Left cardiac atrium (tissue), 4 donors: ENCODE results near the gene ZBTB20. TPM values are rescaled to one million over a fixed set of nuclear protein-coding genes. Genes with fewer than 3 reads are reported as not detected.

Experiments used
- ATAC-seq, 2 donors: fragments of 200-7000 bp; cut with Tn5 transposase; one replicate each; pipeline ENCODE4 v1.9.1; 2020; ENCODE audit warnings: mild to moderate bottlenecking in 2 of 2, moderate library complexity in 2 of 2
- DNase-seq: peaks from one replicate; pipeline ENCODE4 v3.0.0-alpha.2; 2020
- intact Hi-C, 2 donors: fragments of 100-400 bp; cut with DNase I; formaldehyde crosslinking; loops; one replicate each; pipeline versions ENCODE4 v1.14.1 to v1.15.1; 2022 to 2023
- total RNA-seq, 2 donors: library from RNA; stranded (reverse); fragmentation: NEBNext Ultra II Directional; extraction: Animal tissue kit (Norgen Biotek cat#: 25700); gene quantifications; one replicate each; pipeline ENCODE4 v1.2.1, GENCODE V29; 2021
- donor health status: DM: no; HTN: yes; CAD: no.
- donor health status: DM: no; HTN: yes; CAD: no; lungs with severe emphysema.
- donor health status: DM: yes; HTN: yes; CAD: no.
- donor health status: Dilated cardiomyopathy.

ZBTB20 gene
- total RNA-seq, 2 donors from 2014 or later = 59.5 to 68.8 TPM

- intact Hi-C loops = no loop called here
These were observed 640.3 kb downstream of the ZBTB20 start for GRCh38 chr3:114506591-114507300.

GRCh38 chr3:114504941-114505628, 642.0 kb downstream of the ZBTB20 start:
- ATAC-seq = peak in 1 of 2 donors; percentile 72
- intact Hi-C loops = no loop called here
- DNase-seq = no peak

More at GRCh38 chr3:114506591-114507300, 640.3 kb downstream of the ZBTB20 start:
- peak; percentile 62 to 73 for ATAC-seq
- DNase-seq = no peak

DNA sequence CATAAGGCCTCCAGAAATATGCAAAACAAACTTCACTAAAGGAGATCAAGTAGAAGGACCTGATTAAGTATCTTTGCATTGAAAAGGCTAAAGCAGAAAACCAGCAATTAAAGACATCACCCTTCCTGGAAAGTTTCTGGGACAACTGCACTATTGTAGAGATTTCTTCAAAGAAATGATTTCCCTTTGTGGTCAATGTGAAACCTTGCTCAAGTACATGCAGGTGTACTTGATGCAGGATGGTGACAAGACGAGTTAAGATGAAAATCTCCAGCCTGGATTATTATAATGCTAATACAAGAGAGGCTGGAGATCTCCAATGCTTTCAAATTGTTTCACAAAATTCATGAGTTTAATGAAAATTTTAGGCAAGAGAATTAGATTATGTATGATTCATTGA, 644.9 kb downstream of the ZBTB20 start:
- intact Hi-C loops = no loop called here
- ATAC-seq (no peak), DNase-seq (no peak)

GRCh38 chr3:114499976-114500375, 647.1 kb downstream of the ZBTB20 start:
- DNase-seq = no peak
- ATAC-seq = no peak
- intact Hi-C loops = no loop called here

DNA sequence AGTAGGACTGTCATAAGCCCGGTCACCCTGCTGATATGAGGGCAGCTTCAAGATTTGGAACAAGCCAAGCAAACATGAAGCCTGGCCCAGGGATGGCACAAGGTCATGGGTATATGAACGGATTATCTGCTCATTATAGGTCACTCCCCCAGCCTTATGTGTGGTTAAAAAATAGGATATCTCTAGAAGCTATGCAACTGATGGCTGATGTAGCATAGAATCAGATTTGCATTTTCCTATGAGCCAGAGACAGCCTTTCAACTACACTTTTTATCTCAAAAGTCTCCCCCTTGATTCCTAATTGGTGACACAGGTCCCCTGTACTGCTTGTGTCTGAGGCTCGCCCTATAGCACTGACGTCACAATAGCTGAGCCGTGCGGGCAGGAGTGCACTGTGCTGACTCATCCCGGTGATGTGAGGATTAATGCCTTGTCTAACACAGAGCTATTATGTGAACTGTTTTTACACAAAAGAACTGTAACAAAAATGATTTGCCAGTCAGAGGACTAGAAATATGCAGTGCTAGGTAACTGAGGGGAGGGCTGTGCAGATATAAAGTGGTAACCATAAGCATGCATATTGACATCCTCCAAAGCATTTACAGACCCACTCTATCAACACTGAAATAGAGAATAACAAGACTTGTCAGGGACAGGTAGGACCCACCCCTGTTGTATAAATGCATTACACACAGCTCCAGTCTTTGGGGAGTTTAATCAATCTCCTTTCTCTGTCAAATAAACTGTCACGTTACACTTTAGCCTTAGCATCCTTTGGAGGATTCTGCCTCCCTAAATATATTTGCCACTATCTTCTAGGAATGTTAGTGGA, 648.3 kb downstream of the ZBTB20 start:
- ATAC-seq (peak in 1 of 2 donors; percentile 77), DNase-seq (peak; percentile 26)
- intact Hi-C loops = no loop called here

DNA sequence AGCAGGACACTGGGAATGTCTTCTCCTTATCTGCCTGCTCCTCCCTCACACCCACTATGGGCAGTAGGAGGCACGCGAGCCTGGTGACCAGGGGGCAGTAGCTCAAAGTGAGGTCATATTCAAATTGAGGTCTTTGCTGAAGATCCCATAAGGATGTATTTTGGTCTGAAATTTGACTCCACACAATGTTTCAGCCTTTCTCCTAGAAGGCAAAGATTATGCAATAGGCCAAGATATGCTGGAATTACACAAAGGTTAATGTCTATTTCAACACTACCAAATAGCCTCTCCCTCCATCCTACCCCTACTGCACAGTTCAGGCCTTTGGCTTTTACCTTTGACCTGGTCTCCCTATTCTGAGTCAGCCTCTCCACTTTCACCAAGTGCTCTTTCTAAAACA, 650.2 kb downstream of the ZBTB20 start:
- intact Hi-C loops = no loop called here
- ATAC-seq (peak; percentile 63 to 67), DNase-seq (no peak)

DNA sequence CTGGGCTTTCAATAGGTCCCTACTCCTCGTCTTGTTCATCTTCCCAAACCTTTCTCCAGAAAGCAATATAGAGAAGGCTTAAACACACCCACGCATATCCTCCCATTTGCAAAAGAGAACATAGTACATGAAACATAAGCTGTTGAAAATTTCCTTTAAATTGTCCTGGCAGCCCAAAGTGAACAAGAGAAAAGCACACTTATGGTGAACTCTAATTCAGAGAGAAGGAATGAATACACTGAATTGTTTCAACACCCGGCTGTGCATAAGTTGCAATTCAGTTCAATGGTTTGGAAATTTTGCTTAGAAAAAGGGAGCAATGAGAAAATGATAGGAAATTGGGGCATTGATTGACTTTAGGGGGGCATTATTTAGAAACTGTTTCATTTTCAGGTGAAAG, 650.6 kb downstream of the ZBTB20 start:
- no peak for DNase-seq
- ATAC-seq = no peak
- intact Hi-C loops = no loop called here

DNA sequence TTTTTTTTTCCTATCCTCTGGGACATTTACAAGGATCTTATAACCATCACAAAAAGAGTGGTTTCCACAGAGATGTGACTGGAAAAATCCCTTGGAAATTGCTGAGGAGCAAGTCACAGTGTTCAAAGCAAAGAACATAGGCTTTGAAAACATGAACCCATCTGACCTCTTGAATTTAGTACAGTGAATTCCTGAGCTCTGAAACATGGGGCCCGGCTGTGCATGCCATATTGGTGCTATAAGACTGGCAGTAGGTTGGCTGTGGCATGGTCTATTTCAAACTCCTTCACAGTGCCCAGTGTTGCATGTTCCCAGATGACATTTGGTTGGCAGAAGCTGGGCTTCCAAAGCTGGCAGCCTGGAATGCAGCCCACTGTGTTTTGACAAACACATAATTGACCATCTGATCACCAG, 651.1 kb downstream of the ZBTB20 start:
- DNase-seq = peak; percentile 36
- ATAC-seq = peak; percentile 76 to 89
- intact Hi-C loops = no loop called here

DNA sequence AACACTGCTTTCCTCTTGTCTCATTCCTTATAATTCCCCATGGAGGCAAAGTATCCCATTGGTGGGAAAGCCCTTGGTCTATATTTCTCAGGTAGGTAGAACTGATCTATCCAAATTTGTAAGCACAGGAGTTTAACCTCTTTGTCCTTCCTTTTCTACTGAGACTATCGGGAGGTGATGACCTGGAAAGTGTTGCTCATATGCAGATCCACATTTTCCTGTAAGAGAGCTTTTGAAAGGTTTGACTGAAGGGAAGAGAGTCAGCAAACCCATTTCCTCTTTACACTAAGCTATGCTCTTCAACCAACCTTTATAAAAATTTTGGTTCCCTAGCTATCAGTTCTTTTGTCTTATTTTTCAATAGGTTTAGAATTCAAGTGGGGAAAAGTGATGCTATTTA, 652.6 kb downstream of the ZBTB20 start:
- no peak for DNase-seq
- intact Hi-C loops = no loop called here
- no peak for ATAC-seq

DNA sequence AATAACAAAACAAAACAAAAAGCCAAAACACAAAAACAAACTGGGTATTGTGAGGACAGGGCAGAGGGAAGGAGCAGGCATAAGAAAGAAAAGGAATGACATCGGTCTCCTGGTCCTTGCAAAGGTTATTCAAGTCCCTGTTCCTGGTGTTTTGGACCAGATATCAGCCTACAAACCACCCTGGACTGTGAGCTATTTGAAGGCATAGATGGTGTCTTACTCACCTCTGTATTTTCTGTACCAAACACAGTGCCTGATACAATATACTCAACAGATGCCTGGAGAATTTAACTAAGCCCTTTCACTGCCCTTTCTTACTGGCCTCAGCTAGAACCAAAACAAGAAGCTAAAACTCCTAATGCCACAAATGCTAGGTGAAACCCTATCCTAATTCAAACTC, 656.3 kb downstream of the ZBTB20 start:
- intact Hi-C loops = no loop called here
- ATAC-seq = no peak
- DNase-seq = no peak

- intact Hi-C loops = no loop called here
- no peak for DNase-seq
- no peak for ATAC-seq
These were observed 659.6 kb downstream of the ZBTB20 start for GRCh38 chr3:114487502-114487901.

DNA sequence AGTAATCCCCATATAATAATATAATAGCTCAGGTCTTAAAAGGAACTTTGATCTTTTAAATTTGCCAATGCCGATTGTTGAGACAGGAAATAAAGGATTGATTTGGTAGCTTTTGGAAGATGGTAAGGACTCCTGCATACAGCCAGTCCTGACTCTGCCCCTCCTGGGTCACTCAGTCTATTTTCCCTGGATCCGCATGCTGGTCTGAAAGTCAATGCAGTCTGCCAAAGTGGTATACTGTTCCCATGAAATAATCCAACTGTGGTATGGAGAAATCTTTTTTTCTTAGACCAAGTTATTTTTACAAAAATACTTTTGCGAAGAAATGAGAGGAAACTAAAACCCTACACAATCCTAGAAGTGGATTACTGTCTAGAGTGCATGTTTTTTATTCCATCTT, 662.2 kb downstream of the ZBTB20 start:
- ATAC-seq = peak in 1 of 2 donors; percentile 50
- intact Hi-C loops = no loop called here
- DNase-seq = no peak

- intact Hi-C loops = no loop called here
- no peak for ATAC-seq
These were observed 666.0 kb downstream of the ZBTB20 start for GRCh38 chr3:114481113-114481512.

GRCh38 chr3:114480442-114480841, 666.6 kb downstream of the ZBTB20 start:
- intact Hi-C loops = no loop called here
- peak in 1 of 2 donors; percentile 12 for ATAC-seq

More at GRCh38 chr3:114481113-114481512, 666.0 kb downstream of the ZBTB20 start:
- DNase-seq = no peak

GRCh38 chr3:114478801-114479200, 668.3 kb downstream of the ZBTB20 start:
- intact Hi-C loops = no loop called here
- no peak for ATAC-seq
- DNase-seq = no peak

More at GRCh38 chr3:114480442-114480841, 666.6 kb downstream of the ZBTB20 start:
- no peak for DNase-seq

DNA sequence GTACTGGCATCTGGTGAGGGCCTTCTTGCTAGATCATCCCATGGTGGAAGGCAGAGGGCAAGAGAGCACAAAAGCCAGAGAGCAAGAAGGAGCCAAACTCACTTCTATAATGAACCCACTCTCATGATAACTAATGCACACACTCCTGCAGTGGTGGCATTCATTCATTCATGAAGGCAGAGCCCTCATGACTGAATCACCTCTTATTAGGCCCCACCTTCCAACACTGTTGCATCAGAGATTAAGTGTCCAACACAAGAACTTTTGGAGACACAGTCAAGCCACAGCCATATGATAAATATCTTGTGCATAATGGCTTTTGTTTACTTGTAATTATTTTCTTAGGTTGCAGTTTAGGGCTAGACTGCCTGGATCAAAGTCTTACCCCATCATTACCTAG, 670.6 kb downstream of the ZBTB20 start:
- ATAC-seq (no peak), DNase-seq (no peak)
- intact Hi-C loops = no loop called here

- intact Hi-C loops = no loop called here
- ATAC-seq = no peak
- DNase-seq = no peak
These were observed 675.6 kb downstream of the ZBTB20 start for GRCh38 chr3:114471478-114471877.

- intact Hi-C loops = no loop called here
- no peak for ATAC-seq
These were observed 678.0 kb downstream of the ZBTB20 start for GRCh38 chr3:114469070-114469469.

GRCh38 chr3:114466816-114467215, 680.3 kb downstream of the ZBTB20 start:
- ATAC-seq = no peak
- no peak for DNase-seq
- intact Hi-C loops = no loop called here

More at GRCh38 chr3:114469070-114469469, 678.0 kb downstream of the ZBTB20 start:
- no peak for DNase-seq

DNA sequence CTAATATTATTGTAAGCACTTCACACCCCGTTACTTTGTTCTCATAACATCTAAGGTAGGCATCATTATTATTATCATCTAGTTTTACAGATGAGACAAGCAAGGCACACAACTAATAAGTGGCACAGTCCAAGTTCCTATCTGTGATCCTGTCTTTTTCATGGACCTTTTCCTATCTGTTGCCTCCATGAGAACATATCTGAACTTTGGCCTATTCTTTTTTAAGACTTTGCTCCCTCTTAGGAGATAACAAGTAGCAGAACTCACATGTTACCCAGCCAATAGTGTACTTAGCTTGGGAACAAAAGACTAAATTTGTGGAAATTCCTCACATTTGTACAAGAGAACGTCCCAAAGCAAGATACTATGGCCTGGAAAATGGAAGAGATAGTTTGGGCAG, 680.8 kb downstream of the ZBTB20 start:
- no peak for DNase-seq
- ATAC-seq = no peak
- intact Hi-C loops = no loop called here
